IPS-NIHi11 (cell line): ENCODE results near the gene CIP2A.
A peak's percentile ranks its signal among the peaks of the same experiment; 100 is the strongest.

Experiments used
- DNase-seq: peaks from one replicate; pipeline ENCODE4 v3.0.0; 2012; ENCODE audit warnings: mixed read lengths, low spot score

Gene CIP2A

GRCh38 chr3:108562565-108562964 lies 26.7 kb downstream of the CIP2A start:
- DNase-seq, result no peak

GRCh38 chr3:108555966-108556581 lies 33.2 kb downstream of the CIP2A start:
- DNase-seq, result no peak

GRCh38 chr3:108554913-108555571 lies 34.2 kb downstream of the CIP2A start:
- DNase-seq, result no peak

- no peak for DNase-seq
These were observed 35.0 kb downstream of the CIP2A start for GRCh38 chr3:108554229-108554628.

- peak; percentile 13 for DNase-seq
These were observed 36.7 kb downstream of the CIP2A start for GRCh38 chr3:108552267-108553159.

GRCh38 chr3:108548886-108549285 lies 40.4 kb downstream of the CIP2A start:
- DNase-seq, result no peak

GRCh38 chr3:108548304-108548703 lies 40.9 kb downstream of the CIP2A start:
- no peak for DNase-seq

- no peak for DNase-seq
These were observed 42.5 kb downstream of the CIP2A start for GRCh38 chr3:108546692-108547091.

- no peak for DNase-seq
These were observed 43.0 kb downstream of the CIP2A start for GRCh38 chr3:108546247-108546646.

- DNase-seq, result no peak
These were observed 51.2 kb downstream of the CIP2A start for GRCh38 chr3:108538083-108538482.

GRCh38 chr3:108528459-108529252 lies 60.6 kb downstream of the CIP2A start:
- DNase-seq, result no peak

- DNase-seq, result no peak
These were observed 61.4 kb downstream of the CIP2A start for GRCh38 chr3:108527817-108528216.

GRCh38 chr3:108527109-108527508 lies 62.1 kb downstream of the CIP2A start:
- no peak for DNase-seq

- DNase-seq, result no peak
These were observed 63.3 kb downstream of the CIP2A start for GRCh38 chr3:108525971-108526370.

- no peak for DNase-seq
These were observed 64.0 kb downstream of the CIP2A start for GRCh38 chr3:108525256-108525655.

- peak; percentile 21 for DNase-seq
These were observed 64.7 kb downstream of the CIP2A start for GRCh38 chr3:108524537-108524936.

GRCh38 chr3:108518895-108519294 lies 70.3 kb downstream of the CIP2A start:
- DNase-seq, result no peak

- no peak for DNase-seq
These were observed 72.4 kb downstream of the CIP2A start for GRCh38 chr3:108516881-108517280.

GRCh38 chr3:108513961-108514360 lies 75.3 kb downstream of the CIP2A start:
- no peak for DNase-seq

GRCh38 chr3:108512671-108513070 lies 76.6 kb downstream of the CIP2A start:
- DNase-seq, result no peak

GRCh38 chr3:108511490-108511889 lies 77.7 kb downstream of the CIP2A start:
- no peak for DNase-seq

GRCh38 chr3:108511055-108511454 lies 78.2 kb downstream of the CIP2A start:
- no peak for DNase-seq
